Tibial artery (tissue), 4 donors: ENCODE measurements around the gene CPNE4.

Experiments
- DNase-seq, 2 donors: peaks; one replicate each; pipeline ENCODE4 v3.0.0-alpha.2; 2019
- H3K27ac ChIP-seq, 2 donors: fragments of 200-600 bp; sonication (generic) in 1 of 2; 1 replicate in 1 of 2; 2 replicates in 1 of 2; pipeline ENCODE4 v1.5.1; 2018 to 2019; ENCODE audit warnings: mild to moderate bottlenecking in 1 of 2
- H3K27me3 ChIP-seq, 2 donors: fragments of 200-600 bp; sonication (generic) in 1 of 2; one replicate each; pipeline versions ENCODE4 v1.5.1 to v1.6.0; 2016 to 2019
- H3K36me3 ChIP-seq, 3 donors: fragments of 200-600 bp; sonication (generic) in 2 of 3; one replicate each; pipeline ENCODE4 v1.5.1; 2016 to 2019; ENCODE audit warnings: mild to moderate bottlenecking in 2 of 3
- H3K4me1 ChIP-seq, 4 donors: fragments of 200-600 bp; sonication (generic) in 2 of 4; 1 replicate in 3 of 4; 2 replicates in 1 of 4; pipeline ENCODE4 v1.5.1; 2016 to 2019
- H3K4me3 ChIP-seq, 2 donors: fragments of 200-600 bp; sonication (generic) in 1 of 2; 1 replicate in 1 of 2; 2 replicates in 1 of 2; pipeline ENCODE4 v1.5.1; 2018 to 2019; ENCODE audit warnings: mild to moderate bottlenecking in 2 of 2
- H3K9me3 ChIP-seq, 3 donors: fragments of 200-600 bp; sonication (generic) in 1 of 3; one replicate each; pipeline ENCODE4 v1.5.1; 2016 to 2019
- intact Hi-C: fragments of 100-400 bp; cut with DNase I; formaldehyde crosslinking; loops from one replicate; pipeline ENCODE4 v1.15.0; 2023; ENCODE audit warnings: low total_unique reads
- TF ChIP-seq, protein P1 (sequence below), 2 experiments: fragments of 200-600 bp in 1 of 2; fragments of 450-650 bp in 1 of 2; IDR thresholded peaks; one replicate each; pipeline ENCODE4 v1.5.1; 2017 to 2019; ENCODE audit warnings: antibody characterized with exemption in 2 of 2, mild to moderate bottlenecking in 1 of 2, moderate library complexity in 1 of 2

The CPNE4 gene

DNA sequence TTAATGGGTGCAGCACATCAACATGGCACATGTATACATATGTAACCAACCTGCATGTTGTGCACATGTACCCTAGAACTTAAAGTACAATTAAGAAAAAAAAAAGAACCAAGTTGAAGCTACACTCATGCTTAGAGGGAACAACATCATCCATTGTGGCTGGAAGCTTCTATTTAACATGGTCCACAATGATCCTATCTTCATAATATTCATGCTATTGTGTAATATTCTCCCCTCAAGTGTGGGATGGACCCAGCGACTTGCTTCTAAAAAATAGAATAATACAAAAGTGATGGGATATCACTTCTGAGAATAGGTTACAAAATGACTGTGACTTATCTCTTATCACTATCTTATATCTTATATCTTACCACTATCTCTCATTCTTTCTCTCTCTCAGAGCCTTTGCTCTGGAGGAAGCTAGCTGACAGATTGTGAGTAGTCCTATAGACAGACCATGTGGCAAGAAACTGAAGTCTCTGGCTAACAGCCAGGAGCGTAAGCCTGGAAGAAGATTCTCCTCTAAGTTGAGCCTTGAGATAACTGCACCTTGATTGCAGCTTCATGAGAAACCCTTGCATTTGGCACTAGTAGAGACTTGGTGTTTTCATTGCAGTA is 333.6 kb downstream of the CPNE4 start:
- H3K27me3 ChIP-seq, result no peaks in the 10 kb centered on the region
- TF ChIP-seq, protein P1, sequence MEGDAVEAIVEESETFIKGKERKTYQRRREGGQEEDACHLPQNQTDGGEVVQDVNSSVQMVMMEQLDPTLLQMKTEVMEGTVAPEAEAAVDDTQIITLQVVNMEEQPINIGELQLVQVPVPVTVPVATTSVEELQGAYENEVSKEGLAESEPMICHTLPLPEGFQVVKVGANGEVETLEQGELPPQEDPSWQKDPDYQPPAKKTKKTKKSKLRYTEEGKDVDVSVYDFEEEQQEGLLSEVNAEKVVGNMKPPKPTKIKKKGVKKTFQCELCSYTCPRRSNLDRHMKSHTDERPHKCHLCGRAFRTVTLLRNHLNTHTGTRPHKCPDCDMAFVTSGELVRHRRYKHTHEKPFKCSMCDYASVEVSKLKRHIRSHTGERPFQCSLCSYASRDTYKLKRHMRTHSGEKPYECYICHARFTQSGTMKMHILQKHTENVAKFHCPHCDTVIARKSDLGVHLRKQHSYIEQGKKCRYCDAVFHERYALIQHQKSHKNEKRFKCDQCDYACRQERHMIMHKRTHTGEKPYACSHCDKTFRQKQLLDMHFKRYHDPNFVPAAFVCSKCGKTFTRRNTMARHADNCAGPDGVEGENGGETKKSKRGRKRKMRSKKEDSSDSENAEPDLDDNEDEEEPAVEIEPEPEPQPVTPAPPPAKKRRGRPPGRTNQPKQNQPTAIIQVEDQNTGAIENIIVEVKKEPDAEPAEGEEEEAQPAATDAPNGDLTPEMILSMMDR (IDR thresholded peaks at IDR 0.05), result no peak
- H3K36me3 ChIP-seq, result no peaks in the 10 kb centered on the region
- intact Hi-C loops, result no loop called here
- H3K9me3 ChIP-seq, result no peaks in the 10 kb centered on the region
- H3K27ac ChIP-seq, result no peak overlapping the region
- no peak overlapping the region for H3K4me3 ChIP-seq
- no peak for DNase-seq
- H3K4me1 ChIP-seq, result no peaks in the 10 kb centered on the region

DNA sequence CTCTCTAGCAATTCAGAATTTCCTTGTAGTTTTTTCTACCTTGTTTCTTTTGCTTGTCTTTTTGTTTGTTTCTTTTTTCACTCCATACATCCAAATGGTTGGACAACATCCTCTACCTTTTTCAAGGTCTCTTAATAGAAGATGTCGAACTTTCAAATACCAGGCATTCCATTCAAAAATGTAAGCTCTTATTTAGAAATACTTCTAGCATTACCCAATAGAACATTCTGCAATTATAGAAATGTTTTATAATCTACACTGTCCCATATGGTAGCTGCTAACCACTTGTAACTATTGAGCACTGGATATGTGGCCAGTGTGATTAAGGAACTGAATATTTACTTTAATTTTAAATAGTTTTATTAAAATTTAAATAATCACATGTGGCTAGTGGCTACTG is 335.8 kb downstream of the CPNE4 start:
- DNase-seq, result no peak
- Histone ChIP-seq H3K36me3 (no peaks in the 10 kb centered on the region), H3K4me1 (no peaks in the 10 kb centered on the region), H3K27ac (no peak overlapping the region), H3K4me3 (no peak overlapping the region), H3K27me3 (no peaks in the 10 kb centered on the region), H3K9me3 (no peaks in the 10 kb centered on the region)
- intact Hi-C loops, result no loop called here
- TF ChIP-seq, protein P1 (IDR thresholded peaks at IDR 0.05), result no peak

DNA sequence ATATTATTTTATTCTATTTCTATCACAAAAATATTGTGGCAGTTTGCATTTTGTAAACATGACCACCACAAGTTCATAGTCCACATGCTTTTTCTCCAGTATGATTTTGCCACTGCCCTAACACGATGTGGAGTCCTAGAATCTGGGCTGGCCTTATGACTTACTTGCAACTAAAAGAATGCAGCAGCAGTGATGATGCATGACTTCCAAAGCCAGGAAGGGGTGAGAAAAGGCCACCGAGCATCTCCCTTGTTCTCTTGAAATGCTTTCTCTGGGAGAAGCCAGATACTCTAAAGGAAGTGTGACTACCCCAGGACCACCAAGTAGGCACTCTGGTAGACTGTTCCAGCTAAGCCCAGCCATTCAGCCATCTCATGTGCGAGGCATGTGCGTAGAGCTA is 340.4 kb downstream of the CPNE4 start:
- TF ChIP-seq, protein P1 (IDR thresholded peaks at IDR 0.05), result no peak
- Histone ChIP-seq H3K4me1 (no peaks in the 10 kb centered on the region), H3K4me3 (no peak overlapping the region), H3K27ac (no peak overlapping the region), H3K9me3 (no peaks in the 10 kb centered on the region), H3K27me3 (no peaks in the 10 kb centered on the region), H3K36me3 (no peaks in the 10 kb centered on the region)
- intact Hi-C loops, result no loop called here
- no peak for DNase-seq

DNA sequence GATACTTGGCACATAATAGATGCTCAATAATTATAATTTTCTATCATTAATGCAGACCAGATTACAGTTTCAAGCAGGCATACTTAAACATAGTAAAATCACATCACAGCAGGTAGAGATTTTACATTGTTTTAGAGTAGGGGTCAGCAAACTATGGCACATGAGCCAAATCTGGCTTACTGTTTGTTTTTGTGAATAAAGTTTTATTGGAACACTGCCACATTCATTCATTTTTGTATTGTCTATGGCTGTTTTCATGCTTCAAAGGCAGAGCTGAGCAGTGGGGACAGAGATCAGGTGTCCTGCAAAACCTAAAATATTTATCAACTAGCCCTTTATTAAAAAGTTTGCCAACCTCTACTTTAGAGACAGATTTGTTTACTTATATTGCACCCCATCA is 342.5 kb downstream of the CPNE4 start:
- Histone ChIP-seq H3K9me3 (no peaks in the 10 kb centered on the region), H3K4me3 (no peak overlapping the region), H3K4me1 (no peaks in the 10 kb centered on the region), H3K27ac (no peak overlapping the region), H3K36me3 (no peaks in the 10 kb centered on the region), H3K27me3 (no peaks in the 10 kb centered on the region)
- TF ChIP-seq, protein P1 (IDR thresholded peaks at IDR 0.05), result no peak
- intact Hi-C loops, result no loop called here
- DNase-seq, result no peak

DNA sequence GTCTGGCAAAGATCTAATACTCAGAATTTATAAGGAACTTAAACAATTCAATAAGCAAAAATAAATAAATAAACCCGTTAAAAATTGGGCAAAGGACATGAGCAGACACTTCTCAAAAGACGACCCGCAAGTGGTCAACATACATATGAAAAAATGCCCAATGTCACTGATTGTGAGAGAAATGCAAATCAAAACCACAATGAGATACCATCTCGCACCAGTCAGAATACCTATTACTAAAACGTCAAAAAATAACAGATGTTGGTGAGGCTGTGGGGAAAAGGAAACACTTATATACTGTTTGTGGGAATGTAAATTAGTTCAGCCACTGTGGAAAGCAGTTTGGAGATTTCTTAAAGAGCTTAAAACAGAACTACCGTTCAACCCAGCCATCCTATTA is 344.0 kb downstream of the CPNE4 start:
- no peak for DNase-seq
- Histone ChIP-seq H3K4me3 (no peak overlapping the region), H3K4me1 (no peaks in the 10 kb centered on the region), H3K9me3 (no peaks in the 10 kb centered on the region), H3K36me3 (no peaks in the 10 kb centered on the region), H3K27me3 (no peaks in the 10 kb centered on the region), H3K27ac (no peak overlapping the region)
- TF ChIP-seq, protein P1 (IDR thresholded peaks at IDR 0.05), result no peak
- intact Hi-C loops, result no loop called here

DNA sequence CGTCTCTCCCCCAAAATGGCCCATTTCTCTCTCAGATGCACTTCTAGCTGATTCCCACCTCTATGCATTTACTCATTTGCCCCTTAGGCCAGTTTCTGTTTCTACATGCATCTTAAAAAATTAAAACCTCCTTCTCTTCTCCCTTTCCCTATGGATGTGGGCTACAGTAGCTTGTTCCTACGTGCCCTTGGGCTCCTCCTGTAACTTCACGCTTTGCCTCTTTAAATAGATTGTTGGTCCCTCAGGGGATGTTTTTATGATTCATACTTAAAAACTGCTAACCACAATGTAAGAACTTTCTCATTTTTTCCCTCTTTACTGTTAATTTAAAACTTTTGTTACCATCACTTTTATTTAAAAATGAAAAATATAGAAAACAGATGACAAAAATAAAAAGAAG is 346.4 kb downstream of the CPNE4 start:
- TF ChIP-seq, protein P1 (IDR thresholded peaks at IDR 0.05), result no peak
- intact Hi-C loops, result no loop called here
- Histone ChIP-seq H3K4me3 (no peak overlapping the region), H3K27me3 (no peaks in the 10 kb centered on the region), H3K36me3 (no peaks in the 10 kb centered on the region), H3K4me1 (no peaks in the 10 kb centered on the region), H3K9me3 (no peaks in the 10 kb centered on the region), H3K27ac (no peak overlapping the region)
- no peak for DNase-seq
